Right lobe of liver (tissue), 6 donors: Measurements from ENCODE around the gene DDIT3. TPM values are rescaled to one million over a fixed set of nuclear protein-coding genes. Genes with fewer than 3 reads are reported as not detected.

Source experiments
- ATAC-seq, 4 donors: fragments of 200-7000 bp; cut with Tn5 transposase; one replicate each; pipeline ENCODE4 v1.9.1; 2020; ENCODE audit warnings: mild to moderate bottlenecking in 4 of 4, moderate library complexity in 4 of 4
- DNase-seq, 3 donors: peaks; one replicate each; pipeline ENCODE4 v3.0.0-alpha.2; 2020
- H3K27ac ChIP-seq, 3 donors: fragments of 200-600 bp; one replicate each; pipeline ENCODE4 v1.8.0; 2022
- H3K27me3 ChIP-seq, 2 donors: fragments of 200-600 bp; one replicate each; pipeline ENCODE4 v1.8.0; 2022
- H3K36me3 ChIP-seq, 4 donors: fragments of 200-600 bp; sonication (generic) in 1 of 4; one replicate each; pipeline versions ENCODE4 v1.5.1 to v1.8.0; 2017 to 2022; ENCODE audit warnings: control low read depth in 1 of 4
- H3K4me1 ChIP-seq, 4 donors: fragments of 200-600 bp; sonication (generic) in 1 of 4; one replicate each; pipeline versions ENCODE4 v1.5.1 to v1.8.0; 2017 to 2022; ENCODE audit warnings: control low read depth in 1 of 4
- H3K4me3 ChIP-seq, 3 donors: fragments of 200-600 bp; one replicate each; pipeline ENCODE4 v1.8.0; 2022
- H3K9me3 ChIP-seq, 4 donors: fragments of 200-600 bp; sonication (generic) in 1 of 4; one replicate each; pipeline versions ENCODE4 v1.5.1 to v1.8.0; 2017 to 2022; ENCODE audit warnings: control low read depth in 1 of 4
- CTCF ChIP-seq, 4 donors: fragments of 200-600 bp in 3 of 4; fragments of 450-650 bp in 1 of 4; IDR thresholded peaks; one replicate each; pipeline versions ENCODE4 v1.5.1 to v1.8.0; 2016 to 2022; ENCODE audit warnings: antibody characterized with exemption in 4 of 4, mild to moderate bottlenecking in 2 of 4
- POLR2A ChIP-seq: fragments of 450-650 bp; IDR thresholded peaks from one replicate; pipeline ENCODE4 v1.6.1; 2017; ENCODE audit warnings: antibody characterized with exemption, mild to moderate bottlenecking
- WGBS: methylation state at CpG from one replicate; pipeline ENCODE4 v1.1.6; 2018; ENCODE audit warnings: low coverage, low lambda C conversion rate; ENCODE audit not compliant: insufficient coverage; ENCODE audit errors: missing lambda C conversion rate; 5-methylcytosine and 5-hydroxymethylcytosine counted together
- intact Hi-C, 2 donors: fragments of 100-400 bp; cut with DNase I; formaldehyde crosslinking; loops; one replicate each; pipeline versions ENCODE4 v1.11.2 to v1.14.1; 2022
- total RNA-seq, 6 experiments: library from RNA; depleted of rRNA in 2 of 6; stranded (reverse); fragments of >200 nt in 2 of 6; fragmentation: NEBNext Ultra II Directional in 3 of 6; extraction: Animal tissue kit (Norgen Biotek cat#: 25700) in 3 of 6; gene quantifications; one replicate each; pipeline versions ENCODE4 v1.1.0 to v1.2.4, GENCODE V29; 2016 to 2023
- donor health status: DM: no; HTN: yes; CAD: no.
- donor health status: DM: no; HTN: no; CAD: no.
- donor health status: DM: no; HTN: no; CAD: no.
- donor health status: DM: no; HTN: yes; CAD: no.
- donor health status: DM: no; HTN: yes; CAD: no.

The DDIT3 gene
- total RNA-seq, 6 experiments from 2014 or later, result 11.3 to 26.7 (median 18.7) TPM

GRCh38 chr12:57543581-57543980 is 23.3 kb upstream of the DDIT3 start:
- Histone ChIP-seq H3K36me3 (peaks cover 0 to 14% (median 4%) of the 10 kb centered on the region in 4 donors), H3K9me3 (no peaks in the 10 kb centered on the region), H3K4me3 (no peak overlapping the region), H3K4me1 (peaks cover 0 to 7% (median 1%) of the 10 kb centered on the region in 4 donors), H3K27ac (no peak overlapping the region), H3K27me3 (peaks cover 0 to 1% of the 10 kb centered on the region in 2 donors)
- intact Hi-C loops, result no loop called here
- DNase-seq (no peak), ATAC-seq (no peak)
- TF ChIP-seq POLR2A, result no peak
- no peak for TF ChIP-seq CTCF (IDR thresholded peaks at IDR 0.05)
- no CpG with 5 or more reads among the region's 2 CpGs for whole genome bisulfite sequencing

GRCh38 chr12:57541717-57542116 is 21.4 kb upstream of the DDIT3 start:
- Histone ChIP-seq H3K9me3 (no peaks in the 10 kb centered on the region), H3K4me1 (peaks cover 0 to 7% (median 1%) of the 10 kb centered on the region in 4 donors), H3K36me3 (peaks cover 0 to 14% (median 5%) of the 10 kb centered on the region in 4 donors), H3K27ac (no peak overlapping the region), H3K4me3 (no peak overlapping the region), H3K27me3 (no peaks in the 10 kb centered on the region)
- TF ChIP-seq CTCF (IDR thresholded peaks at IDR 0.05), result no peak
- no peak for TF ChIP-seq POLR2A
- ATAC-seq (no peak), DNase-seq (no peak)
- intact Hi-C loops, result no loop called here
- WGBS, result 64% methylated on average over 2 of the region's 2 CpGs

GRCh38 chr12:57541001-57541400 is 20.7 kb upstream of the DDIT3 start:
- Histone ChIP-seq H3K36me3 (peaks cover 0 to 14% (median 5%) of the 10 kb centered on the region in 4 donors), H3K9me3 (no peaks in the 10 kb centered on the region), H3K4me1 (peaks cover 0 to 4% (median under 1%) of the 10 kb centered on the region in 4 donors), H3K27ac (no peak overlapping the region), H3K4me3 (no peak overlapping the region), H3K27me3 (no peaks in the 10 kb centered on the region)
- no peak for TF ChIP-seq POLR2A
- TF ChIP-seq CTCF (IDR thresholded peaks at IDR 0.05), result no peak
- intact Hi-C loops, result no loop called here
- 59% methylated on average over 2 of the region's 2 CpGs for WGBS
- ATAC-seq (no peak), DNase-seq (no peak)

- no peaks in the 10 kb centered on the region for H3K9me3 ChIP-seq
- H3K4me1 ChIP-seq, result no peaks in the 10 kb centered on the region
- H3K27me3 ChIP-seq, result no peaks in the 10 kb centered on the region
- H3K4me3 ChIP-seq, result no peak overlapping the region
- H3K36me3 ChIP-seq, result peaks cover 0 to 17% (median 5%) of the 10 kb centered on the region in 4 donors
- intact Hi-C loops, result no loop called here
- no peak for ATAC-seq
- WGBS, result 85% methylated on average over 4 of the region's 5 CpGs
- H3K27ac ChIP-seq, result no peak overlapping the region
- DNase-seq, result no peak
- TF ChIP-seq POLR2A, result no peak
- TF ChIP-seq CTCF (IDR thresholded peaks at IDR 0.05), result no peak
Observed at GRCh38 chr12:57539134-57539768, 18.9 kb upstream of the DDIT3 start.
